ENCODE results near the gene LRRIQ4.

The LRRIQ4 gene

DNA sequence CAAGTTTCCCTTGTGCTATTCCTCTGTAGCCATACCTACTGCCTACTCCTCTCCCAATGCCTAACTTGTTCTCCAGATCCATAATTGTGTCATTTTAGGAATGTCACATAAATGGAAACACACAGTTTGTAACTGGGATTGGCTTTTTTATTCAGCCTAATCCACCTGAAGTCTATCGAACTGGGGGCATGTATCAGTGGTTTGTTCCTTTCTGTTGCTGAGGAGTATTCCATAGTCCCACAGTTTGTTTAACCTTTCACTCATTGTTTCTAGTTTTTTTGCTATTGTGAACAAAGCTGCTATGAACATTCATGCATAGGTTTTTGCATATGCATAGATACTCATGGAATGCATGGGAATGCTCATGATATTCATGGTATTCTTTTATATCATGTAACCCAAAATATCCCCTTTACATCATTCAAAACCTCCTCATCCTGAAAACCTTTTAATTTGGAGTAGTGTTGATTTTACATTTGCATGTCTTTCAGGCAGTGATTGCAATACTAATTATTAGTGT is 25.9 kb downstream of the LRRIQ4 start:
- no peak for DNase-seq (ENCODE audit: low spot score)
- Histone ChIP-seq H3K36me3 (ENCODE audit: low read depth) (no peaks in the 10 kb centered on the region), H3K27ac (ENCODE audit: poor library complexity, severe bottlenecking) (no peak overlapping the region), H3K27me3 (ENCODE audit: insufficient read depth, poor library complexity, severe bottlenecking) (no peaks in the 10 kb centered on the region), H3K4me3 (ENCODE audit: severe bottlenecking) (no peak overlapping the region), H3K9me3 (ENCODE audit: severe bottlenecking) (no peaks in the 10 kb centered on the region), H3K4me1 (ENCODE audit: insufficient read depth, poor library complexity, severe bottlenecking) (no peaks in the 10 kb centered on the region)
- ATAC-seq (ENCODE audit: low read depth) = no peak
- TF ChIP-seq, protein P1, sequence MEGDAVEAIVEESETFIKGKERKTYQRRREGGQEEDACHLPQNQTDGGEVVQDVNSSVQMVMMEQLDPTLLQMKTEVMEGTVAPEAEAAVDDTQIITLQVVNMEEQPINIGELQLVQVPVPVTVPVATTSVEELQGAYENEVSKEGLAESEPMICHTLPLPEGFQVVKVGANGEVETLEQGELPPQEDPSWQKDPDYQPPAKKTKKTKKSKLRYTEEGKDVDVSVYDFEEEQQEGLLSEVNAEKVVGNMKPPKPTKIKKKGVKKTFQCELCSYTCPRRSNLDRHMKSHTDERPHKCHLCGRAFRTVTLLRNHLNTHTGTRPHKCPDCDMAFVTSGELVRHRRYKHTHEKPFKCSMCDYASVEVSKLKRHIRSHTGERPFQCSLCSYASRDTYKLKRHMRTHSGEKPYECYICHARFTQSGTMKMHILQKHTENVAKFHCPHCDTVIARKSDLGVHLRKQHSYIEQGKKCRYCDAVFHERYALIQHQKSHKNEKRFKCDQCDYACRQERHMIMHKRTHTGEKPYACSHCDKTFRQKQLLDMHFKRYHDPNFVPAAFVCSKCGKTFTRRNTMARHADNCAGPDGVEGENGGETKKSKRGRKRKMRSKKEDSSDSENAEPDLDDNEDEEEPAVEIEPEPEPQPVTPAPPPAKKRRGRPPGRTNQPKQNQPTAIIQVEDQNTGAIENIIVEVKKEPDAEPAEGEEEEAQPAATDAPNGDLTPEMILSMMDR (IDR thresholded peaks at IDR 0.05; ENCODE audit: poor library complexity, severe bottlenecking) = no peak

DNA sequence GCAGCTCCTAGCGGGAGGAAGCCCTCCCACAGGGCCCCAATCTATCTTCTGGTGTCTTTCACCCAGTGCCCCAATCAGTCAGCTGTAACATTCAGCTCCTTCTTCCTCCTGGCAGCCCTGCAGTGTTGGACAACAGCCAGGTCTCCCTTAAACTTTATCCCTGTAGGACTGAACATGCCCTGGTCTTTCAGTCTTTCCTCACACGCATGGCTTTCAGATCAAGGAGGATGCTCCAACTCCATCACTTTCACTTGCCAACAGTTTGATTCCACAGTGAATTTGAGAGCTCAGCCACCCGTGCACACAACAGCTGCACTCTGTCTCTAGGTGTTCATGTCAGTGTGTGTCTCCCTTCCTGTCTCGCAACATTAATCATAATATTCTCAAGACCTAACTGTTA is 28.5 kb downstream of the LRRIQ4 start:
- Histone ChIP-seq H3K9me3 (ENCODE audit: severe bottlenecking) (no peaks in the 10 kb centered on the region), H3K27ac (ENCODE audit: poor library complexity, severe bottlenecking) (no peak overlapping the region), H3K27me3 (ENCODE audit: insufficient read depth, poor library complexity, severe bottlenecking) (no peaks in the 10 kb centered on the region), H3K4me1 (ENCODE audit: insufficient read depth, poor library complexity, severe bottlenecking) (no peaks in the 10 kb centered on the region), H3K36me3 (ENCODE audit: low read depth) (no peaks in the 10 kb centered on the region), H3K4me3 (ENCODE audit: severe bottlenecking) (no peak overlapping the region)
- DNase-seq (ENCODE audit: low spot score) (no peak), ATAC-seq (ENCODE audit: low read depth) (no peak)
- TF ChIP-seq, protein P1 (IDR thresholded peaks at IDR 0.05; ENCODE audit: poor library complexity, severe bottlenecking) = no peak

DNA sequence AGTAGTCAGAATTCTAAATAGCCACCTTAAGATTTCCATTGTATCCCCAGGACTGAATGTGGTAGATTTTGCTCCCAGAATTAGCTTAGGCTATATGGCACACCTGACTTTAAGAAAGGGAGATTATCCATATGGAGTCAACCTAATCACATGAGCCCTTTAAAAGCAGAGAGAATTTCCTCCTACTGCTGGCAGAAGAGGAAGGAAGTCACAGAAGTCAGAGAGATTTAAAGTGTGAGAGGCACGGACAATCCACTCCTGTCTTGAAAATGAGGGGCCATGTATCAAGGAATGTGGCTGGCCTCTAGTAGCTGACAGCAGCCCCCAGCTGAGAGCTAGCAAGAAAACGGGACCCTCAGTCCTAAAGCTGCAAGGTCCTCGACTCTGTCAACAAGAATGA is 30.3 kb downstream of the LRRIQ4 start:
- Histone ChIP-seq H3K4me1 (ENCODE audit: insufficient read depth, poor library complexity, severe bottlenecking) (peaks cover 14% of the 10 kb centered on the region), H3K36me3 (ENCODE audit: low read depth) (no peaks in the 10 kb centered on the region), H3K27ac (ENCODE audit: poor library complexity, severe bottlenecking) (no peak overlapping the region), H3K9me3 (ENCODE audit: severe bottlenecking) (no peaks in the 10 kb centered on the region), H3K4me3 (ENCODE audit: severe bottlenecking) (no peak overlapping the region), H3K27me3 (ENCODE audit: insufficient read depth, poor library complexity, severe bottlenecking) (no peaks in the 10 kb centered on the region)
- ATAC-seq (ENCODE audit: low read depth) (no peak), DNase-seq (ENCODE audit: low spot score) (no peak)
- TF ChIP-seq, protein P1 (IDR thresholded peaks at IDR 0.05; ENCODE audit: poor library complexity, severe bottlenecking) = no peak

DNA sequence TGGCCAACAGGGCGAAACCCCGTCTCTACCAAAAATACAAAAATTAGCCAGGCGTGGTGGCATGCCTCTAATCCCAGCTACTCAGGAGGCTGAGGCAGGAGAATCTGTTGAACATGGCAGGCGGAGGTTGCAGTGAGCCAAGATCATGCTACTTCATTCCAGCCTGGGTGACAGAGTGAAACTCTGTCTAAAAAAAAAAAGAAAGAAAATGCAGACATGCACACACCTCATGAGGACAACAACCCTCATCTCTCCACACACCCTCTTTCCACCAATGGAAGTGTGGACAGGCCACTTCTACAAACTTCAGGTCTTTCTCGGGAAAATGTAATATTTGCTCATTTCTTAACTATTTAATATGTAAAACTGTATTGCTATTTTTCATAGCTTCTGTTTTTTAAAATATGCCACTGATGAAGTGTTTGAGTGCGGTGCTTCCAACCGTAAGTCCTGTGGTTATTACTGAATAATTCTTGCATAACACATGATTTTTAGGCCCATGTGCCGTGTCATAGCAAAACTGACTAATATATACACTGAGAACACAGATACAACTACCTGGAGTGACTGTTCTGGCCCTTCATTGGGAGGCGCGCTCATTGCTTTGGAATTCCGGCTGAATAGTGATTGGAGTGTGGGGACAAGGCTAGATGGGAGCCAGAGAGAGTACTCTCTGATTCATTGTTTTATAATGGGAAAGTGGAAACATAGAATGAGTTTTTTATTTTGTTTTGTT is 34.0 kb downstream of the LRRIQ4 start:
- no peak overlapping the region for H3K4me3 ChIP-seq (ENCODE audit: severe bottlenecking)

More for the DNA sequence above, 34.0 kb downstream of the LRRIQ4 start:
- Histone ChIP-seq H3K9me3 (ENCODE audit: severe bottlenecking) (no peaks in the 10 kb centered on the region), H3K27me3 (ENCODE audit: insufficient read depth, poor library complexity, severe bottlenecking) (no peaks in the 10 kb centered on the region), H3K36me3 (ENCODE audit: low read depth) (no peaks in the 10 kb centered on the region), H3K27ac (ENCODE audit: poor library complexity, severe bottlenecking) (peak overlapping the region; percentile 9), H3K4me1 (ENCODE audit: insufficient read depth, poor library complexity, severe bottlenecking) (peaks cover 16% of the 10 kb centered on the region)
- DNase-seq (ENCODE audit: low spot score) (peak; percentile 75), ATAC-seq (ENCODE audit: low read depth) (peak; percentile 100)
- TF ChIP-seq, protein P1 (IDR thresholded peaks at IDR 0.05; ENCODE audit: poor library complexity, severe bottlenecking) = no peak

All from RWPE2 (cell line).